GM19324 (cell line): ENCODE results near the gene TBC1D32.

Experiments
- ATAC-seq: cut with Tn5 transposase; IDR thresholded peaks from one replicate; pipeline ENCODE4 v1.9.1; 2021; ENCODE audit warnings: mild to moderate bottlenecking, moderate library complexity; ENCODE audit not compliant: unreplicated experiment, low FRiP score

The TBC1D32 gene

DNA sequence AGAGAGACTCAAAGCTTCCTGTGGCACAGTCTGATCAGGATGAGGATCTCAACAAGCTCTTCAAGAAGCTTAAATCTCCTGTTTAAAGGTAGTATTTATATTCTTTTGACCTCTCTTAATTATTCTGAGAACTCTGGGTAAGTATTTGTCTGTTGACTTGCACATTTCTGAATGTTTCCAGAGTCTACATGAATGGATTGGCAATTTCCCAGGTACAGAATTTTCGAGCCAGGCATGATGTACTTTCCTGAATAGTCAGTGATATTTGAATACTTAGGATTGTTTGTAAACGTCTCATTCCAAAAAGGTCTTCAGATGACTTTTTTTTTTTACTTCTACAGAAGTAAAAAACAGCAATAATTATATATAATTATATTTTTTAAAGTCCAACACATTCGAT, 293.4 kb downstream of the TBC1D32 start:
- ATAC-seq, result no peak

DNA sequence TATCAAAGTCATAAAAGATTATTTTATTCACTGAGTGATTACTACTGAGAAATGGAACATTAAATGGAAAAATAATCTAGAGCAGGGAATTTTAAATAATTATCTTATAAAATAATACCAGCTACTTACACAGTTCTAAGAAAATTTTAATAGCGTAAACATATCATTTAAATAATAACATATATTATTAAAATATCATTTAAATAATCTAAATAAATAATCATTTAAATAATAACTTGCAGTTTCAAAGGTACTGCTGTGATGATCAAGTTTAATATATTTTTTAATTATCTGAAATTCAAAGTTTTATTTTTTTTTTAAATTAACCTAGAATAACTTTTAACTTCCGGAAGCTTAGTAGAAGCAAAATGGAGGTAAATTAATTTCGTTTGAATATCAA, 301.2 kb downstream of the TBC1D32 start:
- no peak for ATAC-seq

DNA sequence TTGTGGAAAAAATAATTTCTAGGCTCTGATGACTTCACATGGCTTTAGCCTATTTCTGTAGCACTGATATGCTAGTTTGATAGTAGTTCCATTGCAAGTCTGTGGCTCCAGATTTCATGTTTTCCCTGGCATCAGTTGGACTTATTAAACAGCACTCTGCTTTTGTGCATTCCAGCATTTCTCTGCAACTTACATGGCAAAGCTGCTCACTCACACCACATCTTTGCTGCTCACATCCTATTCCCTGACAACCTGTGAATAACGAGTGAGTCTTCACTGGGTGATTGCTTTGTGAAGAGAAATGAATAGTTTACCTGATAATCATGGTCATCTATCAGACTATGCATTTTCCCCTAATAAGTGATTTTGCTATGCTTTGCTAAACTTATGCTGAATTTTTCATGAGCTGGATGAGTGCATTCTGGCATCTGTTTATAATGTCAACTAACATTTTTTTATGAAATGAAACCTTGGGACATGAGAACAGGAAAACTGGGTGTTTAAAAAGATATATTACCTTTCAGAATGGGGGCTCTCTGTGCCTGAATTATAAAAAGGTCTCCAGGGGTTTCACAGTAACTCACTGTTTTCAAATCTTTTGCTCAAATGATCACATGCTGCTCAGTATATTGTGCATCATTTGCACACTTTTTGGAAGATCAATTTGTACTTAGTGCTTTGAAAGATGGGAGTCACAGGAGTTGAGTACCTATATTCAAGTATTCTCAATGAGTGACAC, 301.8 kb downstream of the TBC1D32 start:
- ATAC-seq, result no peak
